H1 (cell line): ENCODE results near the gene HOXB8. TPM values are rescaled to one million over a fixed set of nuclear protein-coding genes. Genes with fewer than 3 reads are reported as not detected.

Experiments
- CTCF ChIA-PET: fragments of 300-600 bp; sonication (Branson Sonifier 250); formaldehyde crosslinking; loops from one replicate; lab custom pipeline; 2021; ENCODE audit not compliant: partially characterized antibody; lab: Charles Lee
- POLR2A ChIA-PET: fragments of 300-600 bp; sonication (Branson Sonifier 250); formaldehyde crosslinking; loops from one replicate; lab custom pipeline; 2021; ENCODE audit warnings: inconsistent platforms; ENCODE audit not compliant: partially characterized antibody; lab: Charles Lee
- DNase-seq, 2 experiments: peaks; one replicate each; pipeline versions ENCODE4 v3.0.0 to v3.0.0-alpha.2; 2010 to 2022; ENCODE audit warnings: low spot score in 2 of 2, low read depth in 1 of 2, mixed read lengths in 1 of 2
- FAIRE-seq: peaks from 2 replicates; lab custom pipeline; 2011; peaks lifted over from hg19 to GRCh38; lab: Jason Lieb, UNC
- H2AFZ ChIP-seq: 2 replicates; pipeline ENCODE4 v1.8.1; 2012; ENCODE audit warnings: low read length, inconsistent platforms
- H2AK5ac ChIP-seq: 2 replicates; pipeline ENCODE4 v1.6.1; 2013; ENCODE audit warnings: low read depth, low read length
- H2BK120ac ChIP-seq: replicated peaks from 2 replicates; pipeline ENCODE3; 2013; ENCODE audit warnings: low read depth, low read length, inconsistent platforms
- H2BK12ac ChIP-seq: 2 replicates; pipeline ENCODE4 v1.6.1; 2013; ENCODE audit warnings: low read depth, low read length
- H2BK15ac ChIP-seq: 2 replicates; pipeline ENCODE4 v1.6.1; 2013; ENCODE audit warnings: low read length
- H2BK20ac ChIP-seq: 2 replicates; pipeline ENCODE4 v1.6.1; 2013; ENCODE audit warnings: low read length
- H2BK5ac ChIP-seq: 2 replicates; pipeline ENCODE4 v1.6.1; 2013; ENCODE audit warnings: low read depth, low read length
- H3K14ac ChIP-seq: 2 replicates; pipeline ENCODE4 v1.6.1; 2013; ENCODE audit warnings: inconsistent platforms; ENCODE audit not compliant: insufficient read length
- H3K18ac ChIP-seq: 2 replicates; pipeline ENCODE4 v1.6.1; 2013; ENCODE audit warnings: low read length; ENCODE audit errors: extremely low read depth
- H3K23ac ChIP-seq: 2 replicates; pipeline ENCODE4 v1.6.1; 2013; ENCODE audit warnings: inconsistent platforms; ENCODE audit not compliant: insufficient read length
- H3K23me2 ChIP-seq: 2 replicates; pipeline ENCODE4 v1.6.1; 2013; ENCODE audit warnings: low read depth, low read length
- H3K27ac ChIP-seq: 2 replicates; pipeline ENCODE4 v1.6.1; 2011; ENCODE audit warnings: low read depth, low read length, inconsistent platforms
- H3K27me3 ChIP-seq, 4 experiments: replicated peaks in 1 of 4; 1 replicate in 1 of 4; 2 replicates in 3 of 4; pipeline versions ENCODE4 v1.6.1 to v1.8.1; 2011 to 2013; ENCODE audit warnings: low read length in 3 of 4, mild to moderate bottlenecking in 3 of 4, inconsistent platforms in 2 of 4, mixed read lengths in 2 of 4, moderate library complexity in 1 of 4; ENCODE audit not compliant: control insufficient read depth in 3 of 4, insufficient read depth in 3 of 4; ENCODE audit errors: extremely low read depth in 1 of 4
- H3K36me3 ChIP-seq, 4 experiments: 2 replicates each; pipeline versions ENCODE4 v1.6.1 to v1.8.1; 2011 to 2013; ENCODE audit warnings: mild to moderate bottlenecking in 4 of 4, low read length in 3 of 4, moderate library complexity in 2 of 4, control low read depth in 1 of 4, inconsistent platforms in 1 of 4; ENCODE audit not compliant: insufficient read depth in 4 of 4, control insufficient read depth in 2 of 4
- H3K4ac ChIP-seq: replicated peaks from 2 replicates; pipeline ENCODE3; 2013; ENCODE audit warnings: low read length, low read depth, mixed read lengths, inconsistent platforms; ENCODE audit not compliant: insufficient read length
- H3K4me1 ChIP-seq, 4 experiments: replicated peaks in 1 of 4; 1 replicate in 1 of 4; 2 replicates in 3 of 4; pipeline versions ENCODE4 v1.6.1 to v1.8.1; 2011 to 2013; ENCODE audit warnings: low read length in 3 of 4, inconsistent platforms in 2 of 4, mixed read lengths in 1 of 4; ENCODE audit not compliant: insufficient read depth in 4 of 4, control insufficient read depth in 3 of 4
- H3K4me2 ChIP-seq, 2 experiments: 2 replicates each; pipeline versions ENCODE4 v1.6.1 to v1.8.1; 2011 to 2013; ENCODE audit warnings: low read depth in 2 of 2, low read length in 2 of 2, control low read depth in 1 of 2, inconsistent platforms in 1 of 2, mild to moderate bottlenecking in 1 of 2; ENCODE audit not compliant: insufficient read depth in 1 of 2
- H3K4me3 ChIP-seq, 4 experiments: fragments of 200-600, 300-600 bp in 1 of 4; sonication (generic), shearing (Covaris generic), sonication (Bioruptor Twin) in 1 of 4; 2 replicates each; pipeline versions ENCODE4 v1.5.1 to v1.8.1; 2011 to 2016; ENCODE audit warnings: low read length in 4 of 4, low read depth in 3 of 4, control low read depth in 2 of 4, inconsistent platforms in 2 of 4, mild to moderate bottlenecking in 2 of 4, mixed read lengths in 1 of 4, moderate library complexity in 1 of 4; ENCODE audit not compliant: insufficient read depth in 2 of 4; ENCODE audit errors: extremely low read depth in 1 of 4
- H3K56ac ChIP-seq: replicated peaks from 2 replicates; pipeline ENCODE3; 2013; ENCODE audit warnings: low read depth, mild to moderate bottlenecking, mixed read lengths, low read length, inconsistent platforms; ENCODE audit not compliant: insufficient read length
- H3K79me1 ChIP-seq: 2 replicates; pipeline ENCODE4 v1.6.1; 2013; ENCODE audit warnings: low read depth, low read length, control low read depth
- H3K79me2 ChIP-seq, 2 experiments: 2 replicates each; pipeline versions ENCODE4 v1.6.1 to v1.8.1; 2012 to 2013; ENCODE audit warnings: low read length in 2 of 2, mild to moderate bottlenecking in 2 of 2, inconsistent platforms in 1 of 2; ENCODE audit not compliant: insufficient read depth in 2 of 2, control insufficient read depth in 1 of 2
- H3K9ac ChIP-seq, 4 experiments: replicated peaks in 1 of 4; 1 replicate in 1 of 4; 2 replicates in 3 of 4; pipeline versions ENCODE4 v1.6.1 to v1.8.1; 2011 to 2013; ENCODE audit warnings: low read depth in 3 of 4, low read length in 3 of 4, control low read depth in 2 of 4, mild to moderate bottlenecking in 2 of 4, moderate library complexity in 2 of 4, inconsistent platforms in 1 of 4; ENCODE audit errors: extremely low read depth in 1 of 4
- H3K9me3 ChIP-seq, 2 experiments: 2 replicates each; pipeline versions ENCODE4 v1.6.1 to v1.8.1; 2012 to 2013; ENCODE audit warnings: mild to moderate bottlenecking in 2 of 2, moderate library complexity in 2 of 2, control low read depth in 1 of 2, inconsistent platforms in 1 of 2, low read depth in 1 of 2, low read length in 1 of 2, mixed read lengths in 1 of 2; ENCODE audit not compliant: insufficient read depth in 2 of 2
- H4K20me1 ChIP-seq, 2 experiments: replicated peaks in 1 of 2; 2 replicates each; pipeline versions ENCODE3 to v1.8.1; 2011 to 2013; ENCODE audit warnings: inconsistent platforms in 2 of 2, low read length in 2 of 2, mild to moderate bottlenecking in 1 of 2; ENCODE audit not compliant: insufficient read depth in 2 of 2, control insufficient read depth in 1 of 2
- H4K5ac ChIP-seq: 2 replicates; pipeline ENCODE4 v1.6.1; 2013; ENCODE audit warnings: low read length, low read depth, mixed read lengths, inconsistent platforms; ENCODE audit not compliant: insufficient read length
- H4K8ac ChIP-seq: 2 replicates; pipeline ENCODE4 v1.8.0; 2013; ENCODE audit warnings: mild to moderate bottlenecking, moderate library complexity, low read length, inconsistent platforms; ENCODE audit not compliant: insufficient read depth; ENCODE audit errors: extremely low read depth
- H4K91ac ChIP-seq: replicated peaks from 2 replicates; pipeline ENCODE3; 2013; ENCODE audit warnings: low read length, mixed read lengths, inconsistent platforms; ENCODE audit not compliant: insufficient read length
- CREB1 ChIP-seq: IDR thresholded peaks from 2 replicates; pipeline ENCODE4 v1.6.1; 2012; ENCODE audit warnings: inconsistent platforms
- EP300 ChIP-seq, 2 experiments: IDR thresholded peaks; 1 replicate in 1 of 2; 2 replicates in 1 of 2; pipeline ENCODE4 v1.6.1; 2011 to 2012; ENCODE audit warnings: low read depth in 2 of 2, low read length in 2 of 2, mild to moderate bottlenecking in 2 of 2, borderline replicate concordance in 1 of 2, inconsistent platforms in 1 of 2, moderate library complexity in 1 of 2
- EZH2 ChIP-seq: fragments of 200-600 bp; sonication (generic); IDR thresholded peaks from 2 replicates; pipeline ENCODE4 v1.7.1; 2012; ENCODE audit warnings: low read depth, mild to moderate bottlenecking, moderate library complexity, low read length, inconsistent platforms; ENCODE audit not compliant: severe bottlenecking
- SUZ12 ChIP-seq: fragments of 200-600 bp; sonication (generic); IDR thresholded peaks from 2 replicates; pipeline ENCODE4 v1.6.1; 2012; ENCODE audit warnings: mild to moderate bottlenecking, inconsistent platforms, low read length, moderate library complexity, mixed read lengths
- TEAD4 ChIP-seq: IDR thresholded peaks from 2 replicates; pipeline ENCODE4 v1.6.1; 2012; ENCODE audit warnings: low read depth, low read length, inconsistent platforms, mixed read lengths
- WGBS, 2 experiments: shearing (Covaris generic) in 1 of 2; methylation state at CpG; one replicate each; pipeline versions ENCODE4 v1.1.6 to v1.1.7; 2013 to 2015; ENCODE audit warnings: low lambda C conversion rate in 2 of 2, mixed read lengths in 2 of 2, inconsistent platforms in 1 of 2, low coverage in 1 of 2, missing lambda C conversion rate in 1 of 2; ENCODE audit not compliant: insufficient replicate concordance in 2 of 2, insufficient coverage in 1 of 2, insufficient read length in 1 of 2; ENCODE audit errors: extremely low coverage in 1 of 2, missing lambda C conversion rate in 1 of 2; 5-methylcytosine and 5-hydroxymethylcytosine counted together
- polyA plus RNA-seq, 7 experiments: library from polyadenylated mRNA; depleted of rRNA in 3 of 7; stranded (reverse) in 5 of 7; unstranded in 2 of 7; fragments of >200 nt in 5 of 7; fragments of 200-250 nt in 2 of 7; gene quantifications; 1 replicate in 5 of 7; 2 replicates in 1 of 7; 4 replicates in 1 of 7; pipeline versions ENCODE4 v1.2.1 to v1.2.3, GENCODE V29; 2011 to 2013; ENCODE audit warnings: missing spikeins in 2 of 7, mixed read lengths in 2 of 7
- total RNA-seq: library from RNA; stranded (reverse); fragmentation: NEBNext Ultra II Directional; extraction: Animal tissue kit (Norgen Biotek cat#: 25700); gene quantifications from 2 replicates; pipeline ENCODE4 v1.2.1, GENCODE V29; 2021
- TF ChIP-seq, protein P1 (sequence below), 3 experiments: IDR thresholded peaks; 1 replicate in 2 of 3; 2 replicates in 1 of 3; pipeline versions ENCODE4 v1.5.1 to v1.6.1; 2011; ENCODE audit warnings: low read length in 3 of 3, mild to moderate bottlenecking in 3 of 3, inconsistent platforms in 2 of 3, low read depth in 1 of 3, moderate library complexity in 1 of 3; ENCODE audit not compliant: insufficient read depth in 1 of 3; ENCODE audit errors: control extremely low read depth in 1 of 3
- TF ChIP-seq, protein P2 (sequence below): IDR thresholded peaks from 2 replicates; pipeline ENCODE4 v1.6.1; 2011; ENCODE audit warnings: low read depth, mild to moderate bottlenecking, low read length; ENCODE audit not compliant: insufficient read depth

The HOXB8 gene
- total and polyA plus RNA-seq, 2 of the 8 experiments (the other 6 are each of a cell fraction or from before 2014, with no cell fraction given) = not detected

DNA sequence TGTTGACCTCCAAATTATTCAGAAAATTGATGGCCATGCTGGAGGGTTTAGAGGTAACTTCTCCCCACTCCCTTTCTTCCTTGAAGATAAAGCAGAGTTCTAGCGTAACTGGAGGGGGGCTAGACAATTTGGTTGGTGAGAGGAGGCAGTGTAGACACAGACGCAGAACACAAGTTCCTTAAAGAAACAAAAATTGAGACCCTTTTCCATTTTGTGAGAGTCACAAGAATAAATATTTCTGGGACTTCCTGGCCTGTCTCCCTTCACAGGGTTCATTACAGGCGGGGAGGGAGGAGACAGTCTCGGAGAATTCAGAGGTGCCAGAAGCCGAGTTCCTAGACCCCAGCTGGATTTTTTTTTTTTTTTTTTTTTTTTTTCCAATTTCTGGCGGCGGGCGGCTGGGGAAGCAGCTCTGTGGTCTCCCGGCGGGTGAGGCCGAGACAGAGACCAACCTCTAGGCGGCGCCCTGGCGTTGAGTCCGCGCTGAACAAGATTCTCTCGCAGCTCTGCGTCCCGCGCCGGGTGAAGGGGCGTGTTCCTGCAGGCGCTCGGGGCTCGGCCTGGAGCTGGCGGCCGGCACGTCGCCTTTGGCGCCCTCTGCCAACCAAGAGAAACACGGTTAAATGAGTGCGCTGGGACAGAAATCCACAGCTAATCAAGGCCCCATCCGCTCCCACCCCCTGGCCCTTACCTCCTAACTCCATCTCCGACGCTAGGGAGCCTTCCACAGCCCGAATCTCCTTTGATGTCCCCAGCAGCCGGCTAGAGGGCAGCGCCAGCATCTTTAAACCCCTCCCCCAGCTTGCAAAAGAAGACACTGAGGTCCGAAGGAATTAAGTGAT, 21.3 kb upstream of the HOXB8 start:
- ChIA-PET POLR2A (interaction anchor here (1.0 kb wide), 1 partner anchor 10 kb away, joined by 3 read pairs; no protein-coding TSS in a partner anchor), CTCF (interaction anchor here (0.6 to 2.8 kb wide), 54 partner anchors 8 to 400 kb away, joined by 3 to 17 read pairs (median 4); partner anchors contain the start of genes HOXB3, HOXB8 and HOXB9)
- FAIRE-seq (no peak), DNase-seq (peak; percentile 85 to 98)
- Histone ChIP-seq H2BK15ac (no peak overlapping the region), H3K4me3 (peak overlapping the region in 1 of 4 experiments; percentile 13; a peak in 1 of 8 replicates), H3K27me3 (peaks cover 98 to 100% (median 99%) of the 10 kb centered on the region in 4 experiments), H3K9ac (no peak overlapping the region), H3K56ac (no peak overlapping the region), H4K8ac (no peak overlapping the region), H4K5ac (no peak overlapping the region), H2BK120ac (no peak overlapping the region), H3K9me3 (no peaks in the 10 kb centered on the region), H3K18ac (no peak overlapping the region), H3K79me1 (no peaks in the 10 kb centered on the region), H3K14ac (no peak overlapping the region), H3K4me1 (peaks cover 0 to 5% (median 1%) of the 10 kb centered on the region in 4 experiments; a peak in 3 of 7 replicates), H4K20me1 (peaks cover 26% of the 10 kb centered on the region in 2 experiments), H3K23me2 (0 out of 2 replicates have a peak, but pooled peaks cover 2% of the 10 kb centered on the region), H2AK5ac (no peak overlapping the region), H3K27ac (no peak overlapping the region), H4K91ac (no peak overlapping the region), H2BK20ac (no peak overlapping the region), H3K4me2 (no peak overlapping the region), H3K23ac (no peak overlapping the region), H2BK12ac (no peak overlapping the region), H2BK5ac (no peak overlapping the region), H2AFZ (no peak overlapping the region), H3K36me3 (peaks cover 0 to 6% (median 0%) of the 10 kb centered on the region in 4 experiments; a peak in 1 of 8 replicates), H3K4ac (no peak overlapping the region), H3K79me2 (no peaks in the 10 kb centered on the region)
- 4% methylated on average over 32 of the region's 39 CpGs; no CpG with 5 or more reads in 1 of the 2 experiments for WGBS, 2 experiments
- TF ChIP-seq TEAD4 (0 out of 2 replicates have a peak, but pooled peaks have one; percentile 13), EP300 (IDR thresholded peaks at IDR 0.05; ENCODE audit: borderline replicate concordance in 1 of 2, low read depth in 2 of 2, low read length in 2 of 2) (no peak), CREB1 (peak; percentile 53; the same call in 1 of the 2 replicates), EZH2 (peak; percentile 78), SUZ12 (peak; percentile 79)
- TF ChIP-seq, protein P1, sequence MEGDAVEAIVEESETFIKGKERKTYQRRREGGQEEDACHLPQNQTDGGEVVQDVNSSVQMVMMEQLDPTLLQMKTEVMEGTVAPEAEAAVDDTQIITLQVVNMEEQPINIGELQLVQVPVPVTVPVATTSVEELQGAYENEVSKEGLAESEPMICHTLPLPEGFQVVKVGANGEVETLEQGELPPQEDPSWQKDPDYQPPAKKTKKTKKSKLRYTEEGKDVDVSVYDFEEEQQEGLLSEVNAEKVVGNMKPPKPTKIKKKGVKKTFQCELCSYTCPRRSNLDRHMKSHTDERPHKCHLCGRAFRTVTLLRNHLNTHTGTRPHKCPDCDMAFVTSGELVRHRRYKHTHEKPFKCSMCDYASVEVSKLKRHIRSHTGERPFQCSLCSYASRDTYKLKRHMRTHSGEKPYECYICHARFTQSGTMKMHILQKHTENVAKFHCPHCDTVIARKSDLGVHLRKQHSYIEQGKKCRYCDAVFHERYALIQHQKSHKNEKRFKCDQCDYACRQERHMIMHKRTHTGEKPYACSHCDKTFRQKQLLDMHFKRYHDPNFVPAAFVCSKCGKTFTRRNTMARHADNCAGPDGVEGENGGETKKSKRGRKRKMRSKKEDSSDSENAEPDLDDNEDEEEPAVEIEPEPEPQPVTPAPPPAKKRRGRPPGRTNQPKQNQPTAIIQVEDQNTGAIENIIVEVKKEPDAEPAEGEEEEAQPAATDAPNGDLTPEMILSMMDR (IDR thresholded peaks at IDR 0.05; ENCODE audit: control extremely low read depth in 1 of 3, insufficient read depth in 1 of 3, low read depth in 1 of 3, low read length in 3 of 3) = peak; percentile 77 to 82 (median 79)
- TF ChIP-seq, protein P2, sequence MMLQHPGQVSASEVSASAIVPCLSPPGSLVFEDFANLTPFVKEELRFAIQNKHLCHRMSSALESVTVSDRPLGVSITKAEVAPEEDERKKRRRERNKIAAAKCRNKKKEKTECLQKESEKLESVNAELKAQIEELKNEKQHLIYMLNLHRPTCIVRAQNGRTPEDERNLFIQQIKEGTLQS = 0 out of 2 replicates have a peak, but pooled peaks have one; percentile 6
